HG03442 (cell line): ENCODE measurements around the gene RBMS3.
A peak's percentile ranks its signal among the peaks of the same experiment; 100 is the strongest.
"Not testable (repeated sequence)": the region's sequence is repeated elsewhere in the genome, so short reads cannot be mapped to it uniquely, and the experiment has no call there.

Experiments
- ATAC-seq: cut with Tn5 transposase; IDR thresholded peaks from one replicate; pipeline ENCODE4 v1.9.1; 2021; ENCODE audit warnings: mild to moderate bottlenecking, moderate library complexity; ENCODE audit not compliant: unreplicated experiment

RBMS3 gene

GRCh38 chr3:29310865-29311264 is 30.0 kb downstream of the RBMS3 start:
- ATAC-seq = no peak

DNA sequence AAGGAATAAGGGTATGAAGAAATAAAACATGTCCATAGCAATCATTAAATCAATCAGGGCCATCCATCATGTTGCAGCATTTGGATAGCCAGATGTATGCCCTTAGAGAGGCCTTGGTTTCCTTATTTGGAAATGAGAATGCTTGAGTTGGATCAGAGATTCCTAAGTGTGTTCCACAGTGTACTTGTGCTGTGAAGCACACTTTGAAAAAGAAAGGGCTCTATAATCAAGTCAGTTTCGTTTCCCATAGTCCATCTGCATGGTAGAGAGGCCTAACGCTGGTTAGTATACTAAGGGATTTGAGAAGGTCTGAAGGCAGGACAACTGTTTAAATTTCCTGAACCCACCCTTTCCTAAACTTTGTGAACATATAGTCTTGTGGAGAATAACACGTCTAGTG is 30.9 kb downstream of the RBMS3 start:
- ATAC-seq = no peak

- ATAC-seq = no peak
These were observed 31.5 kb downstream of the RBMS3 start for GRCh38 chr3:29312395-29312794.

GRCh38 chr3:29312960-29313452 is 32.1 kb downstream of the RBMS3 start:
- no peak for ATAC-seq

DNA sequence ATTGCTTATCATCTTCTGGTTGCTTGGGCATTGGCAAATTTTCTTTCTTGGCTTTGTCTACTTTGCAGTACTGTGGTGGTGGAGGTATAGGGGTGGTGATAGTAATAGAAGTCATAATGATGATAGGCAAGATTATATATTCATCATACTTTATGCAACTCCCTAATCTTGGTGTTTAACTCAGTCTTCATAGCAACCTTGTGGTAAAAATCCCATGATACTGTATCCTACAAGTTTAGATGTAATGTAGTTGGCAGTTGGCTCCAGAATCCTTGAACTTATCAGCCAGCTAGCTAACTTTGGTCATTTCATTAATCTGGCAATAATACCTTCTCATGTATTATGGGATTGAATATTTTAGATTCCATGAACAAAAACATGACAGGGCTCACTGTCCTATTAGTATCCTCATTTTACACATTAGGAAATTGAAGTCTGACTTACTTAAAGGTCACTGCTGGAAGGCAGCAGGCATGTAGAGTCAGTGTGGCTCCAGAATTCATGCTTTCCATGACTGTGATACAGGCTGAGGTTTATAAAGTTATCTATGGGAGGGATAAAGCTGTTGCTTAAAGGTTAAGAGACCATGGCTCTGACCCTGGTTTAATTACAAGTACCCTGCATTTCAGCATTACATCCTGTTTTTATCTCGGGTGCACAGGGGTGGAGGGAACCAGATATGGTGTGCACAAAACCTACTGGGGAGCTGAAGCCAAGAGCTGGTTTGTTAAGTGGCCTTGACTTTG is 33.3 kb downstream of the RBMS3 start:
- no peak for ATAC-seq

- no peak for ATAC-seq
These were observed 33.8 kb downstream of the RBMS3 start for GRCh38 chr3:29314727-29315088.

DNA sequence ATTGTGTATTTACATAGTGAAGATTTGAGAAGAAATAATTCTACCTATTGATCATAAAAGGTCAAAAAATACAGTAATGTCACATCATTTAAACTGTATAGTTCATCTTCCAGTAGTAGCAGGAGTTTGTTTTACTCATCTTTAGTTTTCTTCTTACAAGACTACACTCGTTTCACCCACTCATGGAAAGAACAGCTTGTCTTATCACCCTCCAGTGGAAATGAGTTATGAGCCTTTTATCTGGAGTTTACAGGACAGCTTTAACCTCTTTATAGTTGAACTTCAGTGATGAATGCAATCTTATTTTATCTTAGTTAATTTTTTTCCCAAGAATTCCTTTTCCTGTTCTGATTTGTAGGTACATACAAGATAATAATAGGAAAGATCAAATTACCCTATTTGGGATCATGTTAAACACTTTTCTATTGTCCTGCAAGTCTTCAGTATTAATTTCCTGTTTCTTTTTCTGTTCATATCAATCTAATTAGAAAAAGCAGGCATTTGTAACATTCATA is 36.8 kb downstream of the RBMS3 start:
- ATAC-seq = no peak

GRCh38 chr3:29318251-29318650 is 37.4 kb downstream of the RBMS3 start:
- no peak for ATAC-seq

DNA sequence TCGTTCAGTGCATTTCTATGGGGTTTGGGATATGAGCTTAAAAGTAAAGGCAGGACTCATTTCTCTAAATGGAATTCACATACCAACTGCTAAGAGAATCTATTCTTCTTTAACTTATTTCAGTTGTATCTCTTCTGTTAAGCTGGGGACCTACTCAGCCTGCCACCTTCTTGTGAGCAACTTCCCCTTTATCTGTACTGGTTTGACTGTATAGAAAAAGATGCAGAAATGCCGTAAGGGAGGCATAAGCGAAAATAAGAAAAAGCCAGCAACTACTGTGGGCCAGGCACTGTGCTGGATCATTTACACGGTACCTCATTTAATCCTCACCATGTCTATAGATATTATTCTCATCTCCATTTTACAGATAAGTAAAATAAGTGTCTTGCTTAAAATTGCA is 38.4 kb downstream of the RBMS3 start:
- ATAC-seq = peak; percentile 81

GRCh38 chr3:29319798-29320197 is 38.9 kb downstream of the RBMS3 start:
- no peak for ATAC-seq

DNA sequence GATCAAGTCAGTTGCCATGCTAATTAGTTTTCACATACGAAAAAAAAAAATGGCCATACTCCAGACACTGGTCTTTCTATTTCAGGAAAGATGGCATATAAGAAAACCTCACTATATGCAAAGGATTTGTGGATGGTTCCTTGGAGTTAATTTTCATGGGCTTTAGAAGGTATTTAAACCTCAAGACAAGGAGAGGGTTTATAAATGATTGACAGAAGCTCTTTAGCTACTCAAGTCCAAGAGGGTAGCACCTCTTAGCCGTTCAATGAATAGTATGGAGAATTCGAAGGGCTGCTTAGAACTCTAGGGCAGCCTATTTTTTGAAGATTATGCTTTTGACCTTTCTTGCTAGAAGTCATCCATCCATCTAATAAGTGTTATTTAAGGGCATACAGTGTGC is 41.7 kb downstream of the RBMS3 start:
- no peak for ATAC-seq

DNA sequence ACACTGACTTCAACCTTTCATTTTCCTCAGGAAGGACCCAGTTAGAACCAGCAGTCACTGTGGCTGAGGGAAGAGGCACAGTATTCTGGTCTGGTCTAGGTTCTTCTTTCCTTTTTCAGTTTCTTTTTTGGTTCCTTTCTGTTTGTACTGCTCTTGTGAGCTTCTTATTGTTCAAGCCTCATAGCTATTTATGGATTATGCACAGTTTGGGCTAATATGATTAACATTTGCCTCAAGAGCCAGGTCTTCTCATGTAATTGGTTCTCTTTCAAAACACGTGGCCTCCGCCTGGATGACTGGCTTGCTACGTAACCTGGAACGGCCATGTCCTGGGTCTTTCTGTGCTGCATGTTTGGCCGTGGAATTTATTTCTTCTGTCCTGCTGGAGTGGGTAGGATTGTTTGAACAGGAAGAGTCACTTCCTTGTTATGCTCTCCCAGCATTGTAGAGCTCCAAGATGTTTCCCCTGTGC is 43.3 kb downstream of the RBMS3 start:
- ATAC-seq = peak; percentile 96

GRCh38 chr3:29326540-29326939 is 45.7 kb downstream of the RBMS3 start:
- ATAC-seq = not testable (repeated sequence)

DNA sequence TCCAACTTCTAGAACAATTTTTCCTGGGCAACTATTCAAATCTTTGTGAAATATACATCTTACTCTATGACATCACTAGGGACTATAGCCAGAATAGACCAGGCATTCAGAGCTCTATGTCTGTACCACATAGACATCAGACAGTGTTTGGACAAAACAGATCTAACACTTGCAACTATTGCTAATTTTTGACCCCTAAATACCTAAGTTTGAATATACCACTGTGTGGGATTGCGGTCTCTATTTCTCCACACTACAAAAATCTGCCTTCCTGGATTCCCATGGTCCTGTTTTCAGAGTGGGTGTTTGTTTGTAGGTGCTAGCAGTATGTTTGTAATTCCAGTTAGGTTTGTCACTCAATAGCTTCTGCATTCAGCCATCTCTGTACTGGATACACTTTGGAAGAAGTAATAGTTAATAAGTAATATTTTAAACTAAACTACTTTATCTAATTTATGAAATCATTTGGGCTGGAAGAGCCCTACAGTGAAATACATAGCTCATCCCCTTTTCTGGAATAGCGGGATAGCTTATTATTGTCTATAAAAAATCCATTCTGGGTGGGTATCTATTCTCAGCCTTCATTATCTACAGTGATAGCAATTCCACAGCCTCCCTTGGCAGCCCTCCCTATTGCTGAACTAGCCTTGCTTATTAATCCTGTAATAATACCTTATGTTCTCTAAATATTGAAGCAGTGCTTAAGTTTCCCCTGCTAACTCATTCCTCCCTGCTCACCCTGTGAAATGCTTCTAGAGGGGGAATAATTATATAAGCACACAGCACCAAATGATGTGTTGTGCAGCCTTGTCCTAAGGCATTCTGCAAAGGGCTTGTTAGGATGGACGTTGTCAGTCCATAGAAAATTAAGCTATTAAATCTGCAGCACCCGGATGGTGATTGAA is 49.4 kb downstream of the RBMS3 start:
- ATAC-seq = no peak

DNA sequence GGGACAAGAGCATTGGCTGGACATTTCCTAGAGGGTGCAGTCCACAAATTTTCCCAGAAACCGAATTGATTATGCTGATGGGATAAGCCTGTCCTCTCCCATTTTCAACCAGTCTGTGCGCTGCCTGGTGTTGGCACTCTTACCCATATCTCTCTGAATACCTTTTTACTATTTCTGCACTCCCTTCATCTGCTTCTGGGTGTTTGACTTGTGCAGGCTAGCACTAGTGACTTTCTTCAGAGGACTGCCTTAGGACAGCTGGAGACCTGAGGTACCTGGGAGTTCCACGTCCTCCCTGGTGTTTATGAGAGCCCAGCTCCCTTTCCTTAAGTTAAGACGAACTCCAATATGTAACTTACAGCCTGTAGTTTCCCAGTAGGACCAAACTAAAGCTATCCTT is 50.2 kb downstream of the RBMS3 start:
- ATAC-seq = no peak

GRCh38 chr3:29331456-29332194 is 50.8 kb downstream of the RBMS3 start:
- no peak for ATAC-seq

GRCh38 chr3:29332195-29332637 is 51.3 kb downstream of the RBMS3 start:
- peak; percentile 53 for ATAC-seq

GRCh38 chr3:29333576-29333975 is 52.7 kb downstream of the RBMS3 start:
- no peak for ATAC-seq

DNA sequence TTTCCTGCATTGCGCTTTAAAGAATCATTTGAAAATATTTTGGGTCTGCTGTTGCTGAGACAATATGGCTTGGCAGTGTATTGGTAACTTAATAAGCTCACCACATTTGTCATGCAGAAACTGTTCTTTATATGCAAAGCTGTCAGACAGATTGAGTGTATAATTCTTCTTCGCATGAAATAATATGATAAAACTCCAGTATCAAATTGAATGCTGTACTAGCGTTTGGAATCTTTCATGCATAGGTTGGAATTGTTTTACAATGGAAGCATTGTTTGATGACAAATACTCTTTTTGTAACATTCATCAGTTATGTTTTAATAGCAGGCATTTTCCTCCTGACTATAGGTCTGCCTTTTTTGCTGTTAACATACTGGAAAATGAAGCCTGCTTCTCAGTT is 53.8 kb downstream of the RBMS3 start:
- ATAC-seq = no peak

DNA sequence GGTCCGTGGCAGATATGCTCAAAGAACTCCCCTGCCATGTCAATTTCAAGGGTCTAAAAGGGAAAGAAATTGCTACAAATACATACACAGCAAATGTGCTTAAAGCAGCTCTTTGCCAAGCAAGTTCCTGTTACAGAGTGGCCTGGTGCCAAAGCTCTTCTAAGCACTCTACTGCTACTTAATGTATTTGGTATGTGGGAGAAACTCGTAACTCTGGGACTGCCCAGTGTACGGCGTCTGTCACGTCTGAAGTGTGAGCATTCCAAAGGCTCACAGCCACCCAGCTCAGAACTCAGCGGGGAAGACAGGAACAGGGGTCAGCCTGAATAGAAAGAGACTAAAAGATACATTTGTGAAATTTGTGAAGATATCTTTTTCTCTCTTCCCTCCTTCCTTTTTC is 54.6 kb downstream of the RBMS3 start:
- ATAC-seq = no peak

GRCh38 chr3:29335943-29336342 is 55.1 kb downstream of the RBMS3 start:
- no peak for ATAC-seq
